Measurements from ENCODE around the gene PDZD8.

DNA sequence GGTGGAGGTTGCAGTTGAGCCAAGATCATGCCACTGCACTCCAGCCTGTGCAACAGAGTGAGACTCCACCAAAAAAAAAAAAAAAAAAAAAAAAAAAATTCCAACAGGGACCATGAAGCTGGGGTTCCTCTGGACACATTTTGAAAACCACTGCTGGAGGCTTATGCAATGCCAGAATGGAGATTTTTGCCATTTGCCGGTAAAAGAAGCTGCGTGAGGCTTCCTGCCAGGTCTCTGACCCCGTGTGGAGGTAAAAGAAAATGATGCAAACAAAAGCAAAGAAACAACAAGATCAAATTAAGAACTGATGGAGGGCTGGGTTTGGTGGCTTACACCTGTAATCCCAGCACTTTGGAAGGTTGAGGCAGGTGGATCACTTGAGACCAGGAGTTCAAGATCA is 30.5 kb upstream of the PDZD8 start:
- TF ChIP-seq, protein P1, sequence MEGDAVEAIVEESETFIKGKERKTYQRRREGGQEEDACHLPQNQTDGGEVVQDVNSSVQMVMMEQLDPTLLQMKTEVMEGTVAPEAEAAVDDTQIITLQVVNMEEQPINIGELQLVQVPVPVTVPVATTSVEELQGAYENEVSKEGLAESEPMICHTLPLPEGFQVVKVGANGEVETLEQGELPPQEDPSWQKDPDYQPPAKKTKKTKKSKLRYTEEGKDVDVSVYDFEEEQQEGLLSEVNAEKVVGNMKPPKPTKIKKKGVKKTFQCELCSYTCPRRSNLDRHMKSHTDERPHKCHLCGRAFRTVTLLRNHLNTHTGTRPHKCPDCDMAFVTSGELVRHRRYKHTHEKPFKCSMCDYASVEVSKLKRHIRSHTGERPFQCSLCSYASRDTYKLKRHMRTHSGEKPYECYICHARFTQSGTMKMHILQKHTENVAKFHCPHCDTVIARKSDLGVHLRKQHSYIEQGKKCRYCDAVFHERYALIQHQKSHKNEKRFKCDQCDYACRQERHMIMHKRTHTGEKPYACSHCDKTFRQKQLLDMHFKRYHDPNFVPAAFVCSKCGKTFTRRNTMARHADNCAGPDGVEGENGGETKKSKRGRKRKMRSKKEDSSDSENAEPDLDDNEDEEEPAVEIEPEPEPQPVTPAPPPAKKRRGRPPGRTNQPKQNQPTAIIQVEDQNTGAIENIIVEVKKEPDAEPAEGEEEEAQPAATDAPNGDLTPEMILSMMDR (IDR thresholded peaks at IDR 0.05; ENCODE audit: insufficient read depth, low read depth, low read length), result no peak
- no peak for TF ChIP-seq EZH2 (IDR thresholded peaks at IDR 0.05; ENCODE audit: insufficient read depth, low read length)
